Stimulated activated naive CD4-positive, alpha-beta T cell treated with Interleukin-2 at 50 U/mL for 16 hours (primary cell): ENCODE results near the gene GAREM1.
"Not testable (repeated sequence)": the region's sequence is repeated elsewhere in the genome, so short reads cannot be mapped to it uniquely, and the experiment has no call there.

ENCODE experiments used
- DNase-seq: peaks from one replicate; lab custom pipeline; 2025; lab: John Stamatoyannopoulos, UW

The GAREM1 gene

DNA sequence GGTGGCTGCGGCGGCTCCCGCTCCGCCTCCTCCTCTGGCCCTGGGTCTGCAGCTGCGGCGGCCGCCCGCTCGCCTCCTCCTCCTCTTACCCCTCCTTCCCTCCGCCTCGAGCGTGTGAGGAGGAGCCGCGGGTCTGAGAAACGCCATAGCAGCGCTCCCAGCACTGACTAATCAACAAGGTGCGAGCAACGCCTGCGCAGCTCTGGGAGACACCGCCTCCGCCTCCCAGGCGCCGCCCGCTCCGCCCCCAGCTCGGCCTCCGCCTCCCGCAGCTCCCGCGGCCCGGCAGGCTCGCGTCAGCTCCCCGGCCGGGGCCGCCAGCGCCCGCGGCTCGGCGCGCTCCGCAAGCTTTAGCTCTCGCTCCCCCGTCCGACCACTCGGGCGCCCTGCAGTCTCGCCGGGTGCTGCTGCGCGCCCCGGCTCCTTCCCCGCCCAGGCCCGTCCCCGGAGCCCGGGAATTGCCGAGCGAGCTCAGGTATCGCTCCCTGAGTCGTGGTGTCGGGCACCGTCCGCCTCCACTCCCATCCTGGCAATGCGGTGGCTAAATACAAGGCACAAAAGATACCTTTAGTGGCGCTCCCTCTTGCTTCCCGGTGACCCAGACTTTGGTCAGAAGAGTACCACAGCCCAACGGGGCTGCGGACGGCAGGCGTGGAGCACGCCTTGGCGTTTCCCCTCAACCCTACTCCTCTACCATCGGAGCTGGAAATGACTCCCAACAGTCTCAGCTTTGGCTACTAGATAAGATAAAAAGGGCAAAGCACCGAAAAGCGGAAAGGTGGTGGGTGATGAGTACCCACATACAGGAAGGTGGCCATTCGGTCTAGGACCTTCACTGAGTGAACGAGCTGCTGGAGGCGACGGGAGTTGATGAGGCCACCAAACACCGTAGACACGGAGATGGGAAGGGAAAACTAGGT lies at the start of gene GAREM1:
TSS of gene GAREM1 (minus strand) at position 169 of the 920 bp plus-strand sequence. CDS start 454 bp downstream, outside the sequence.
- peak; percentile 55 for DNase-seq

DNA sequence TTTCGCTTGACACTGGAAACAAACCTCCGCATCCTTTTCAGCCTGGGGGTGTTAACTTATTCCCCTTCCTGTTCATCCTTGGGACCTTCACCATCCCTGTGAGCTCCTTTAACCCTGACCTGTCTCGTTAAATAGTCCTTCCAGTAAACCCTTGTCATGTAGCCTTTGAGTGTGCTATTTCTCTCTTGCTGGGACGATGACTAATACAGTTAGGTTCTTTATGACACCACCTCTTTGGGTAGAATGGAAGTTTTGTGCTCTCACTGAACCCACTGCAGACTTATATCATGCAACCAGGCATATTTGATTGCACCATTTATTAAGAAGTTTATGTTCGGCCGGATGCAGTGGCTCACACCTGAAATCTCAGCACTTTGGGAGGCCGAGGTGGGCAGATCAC lies 40.5 kb upstream of the GAREM1 start:
- no peak for DNase-seq

DNA sequence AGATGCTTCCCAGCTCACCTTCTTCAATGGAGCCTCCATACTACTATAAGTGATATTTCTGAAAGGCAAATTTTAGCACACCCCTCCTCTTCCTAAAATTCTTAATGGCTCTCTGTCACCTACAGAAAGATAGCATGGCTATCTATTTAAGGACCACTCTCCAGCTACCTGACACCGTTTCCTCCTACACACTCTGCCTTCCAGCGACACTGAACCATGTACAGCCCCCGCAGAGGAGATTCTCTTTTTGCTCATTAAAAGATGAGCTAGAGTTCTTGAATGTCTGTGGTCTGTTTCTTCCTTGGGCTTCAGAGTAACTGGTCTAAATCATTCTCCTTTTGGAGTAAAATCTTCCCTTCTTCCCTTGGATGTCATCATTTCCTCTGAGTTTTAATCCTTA lies 38.4 kb upstream of the GAREM1 start:
- DNase-seq, result no peak

DNA sequence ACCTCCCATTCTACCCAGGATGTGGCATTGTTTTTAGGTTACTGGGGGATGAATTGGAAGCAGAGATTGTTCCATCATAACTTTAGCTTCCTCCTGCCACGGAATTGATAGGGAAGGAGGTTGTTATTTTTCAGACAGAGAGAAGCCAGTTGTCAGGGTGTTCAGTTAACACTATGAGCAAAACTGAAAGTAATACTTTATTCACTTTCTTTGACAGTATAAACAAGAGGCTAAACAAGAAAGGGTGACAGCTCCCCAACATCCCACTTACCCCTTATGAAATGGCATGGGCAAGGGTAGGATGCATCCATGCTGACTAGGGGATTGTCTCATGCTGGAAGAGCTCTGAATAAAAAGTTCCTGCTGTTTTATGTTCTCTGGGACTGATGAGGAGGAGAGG lies 36.4 kb upstream of the GAREM1 start:
- no peak for DNase-seq

DNA sequence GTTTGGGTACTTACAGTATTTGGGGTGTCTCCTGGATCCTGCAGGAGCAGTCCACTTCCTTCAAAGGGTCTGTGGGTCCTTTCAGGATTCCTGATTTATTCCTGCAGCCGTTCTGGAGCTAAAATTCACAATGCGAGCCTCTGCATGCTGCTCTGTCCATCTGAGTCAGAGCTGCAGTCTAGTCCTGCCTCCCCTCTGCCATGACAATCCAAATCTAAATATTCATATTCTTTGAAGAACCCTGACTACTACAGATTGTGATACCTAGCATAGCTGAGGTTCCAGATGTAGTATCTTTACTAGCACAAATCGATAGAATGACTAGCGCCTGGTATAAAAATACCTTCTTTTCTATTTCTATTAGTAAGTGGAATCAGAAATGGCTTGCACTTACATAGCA lies 31.3 kb upstream of the GAREM1 start:
- no peak for DNase-seq

DNA sequence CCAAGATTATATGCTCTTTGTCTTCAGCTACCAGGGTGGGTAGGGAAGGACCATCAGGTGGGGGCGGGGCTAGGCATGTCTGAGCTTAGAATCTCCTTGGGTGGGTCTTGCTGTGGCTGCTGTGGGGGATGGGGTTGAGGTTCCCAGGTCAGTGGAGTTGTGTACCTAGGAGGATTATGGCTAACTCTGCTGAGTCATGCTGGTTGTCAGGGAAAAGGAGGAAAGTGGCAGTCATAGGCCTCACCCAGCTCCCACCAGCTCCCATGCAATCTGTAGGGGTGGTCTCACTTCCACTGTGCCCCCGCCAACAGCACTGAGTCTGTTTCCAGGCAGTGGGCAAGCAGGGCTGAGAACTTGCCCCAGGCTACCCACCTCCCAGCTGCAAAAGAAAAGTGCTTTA lies 30.6 kb upstream of the GAREM1 start:
- not testable (repeated sequence) for DNase-seq

DNA sequence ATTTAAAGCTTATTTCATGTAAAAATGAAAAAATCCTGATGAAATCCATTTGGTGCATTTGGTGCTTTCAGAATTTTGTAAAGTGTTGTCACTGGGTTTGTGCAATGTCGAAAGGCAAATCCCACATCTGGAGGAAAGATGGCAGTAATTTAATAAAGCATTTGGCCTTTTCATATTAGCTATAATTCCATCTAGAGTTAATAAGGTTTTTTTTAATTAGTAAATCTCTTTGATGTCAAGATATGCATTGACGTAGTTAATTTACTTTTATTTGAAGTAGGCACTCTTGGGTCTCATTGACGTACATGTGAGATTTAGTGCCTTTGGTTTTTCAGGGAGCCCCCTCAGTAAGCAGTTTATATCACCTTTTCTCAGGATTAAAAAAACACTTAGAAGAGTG lies 12.3 kb upstream of the GAREM1 start:
- DNase-seq, result no peak

DNA sequence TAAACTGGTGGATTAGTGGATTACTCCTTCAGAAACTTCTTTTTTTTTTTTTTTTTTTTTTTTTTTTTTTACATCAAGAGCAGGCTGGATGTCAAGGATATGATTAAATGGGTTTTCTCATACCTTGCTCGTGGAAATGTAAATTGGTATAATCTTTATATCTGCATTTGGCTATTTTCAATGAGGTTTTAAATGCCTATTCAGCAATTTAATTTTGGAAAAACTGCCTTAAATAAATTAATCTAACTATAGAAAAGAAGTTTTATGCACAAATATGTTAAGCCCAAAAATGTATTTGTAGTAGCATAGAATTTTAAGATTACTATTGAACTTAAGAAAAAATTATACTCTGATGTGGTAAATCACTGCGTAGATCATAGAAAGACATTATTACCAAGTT lies 11.4 kb upstream of the GAREM1 start:
- no peak for DNase-seq

DNA sequence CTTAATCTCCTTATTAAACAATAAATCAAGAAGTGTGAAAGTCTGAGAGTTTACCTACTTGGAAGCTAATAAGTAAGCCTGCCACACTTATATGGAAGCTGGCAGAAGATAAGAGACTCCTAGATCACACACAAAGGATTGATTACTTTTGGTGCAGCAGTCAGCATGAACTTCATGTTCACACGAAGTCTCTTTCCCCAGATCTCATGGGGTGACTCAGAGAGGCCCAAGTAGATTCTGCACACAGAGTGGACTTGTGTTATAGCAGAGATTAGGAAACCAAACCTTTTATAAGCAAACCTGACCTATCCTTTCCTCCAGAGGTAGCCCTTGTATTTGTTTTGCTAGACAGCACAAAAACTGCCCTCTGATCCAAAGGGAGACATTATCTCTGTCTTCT lies 9.9 kb upstream of the GAREM1 start:
- DNase-seq, result no peak

DNA sequence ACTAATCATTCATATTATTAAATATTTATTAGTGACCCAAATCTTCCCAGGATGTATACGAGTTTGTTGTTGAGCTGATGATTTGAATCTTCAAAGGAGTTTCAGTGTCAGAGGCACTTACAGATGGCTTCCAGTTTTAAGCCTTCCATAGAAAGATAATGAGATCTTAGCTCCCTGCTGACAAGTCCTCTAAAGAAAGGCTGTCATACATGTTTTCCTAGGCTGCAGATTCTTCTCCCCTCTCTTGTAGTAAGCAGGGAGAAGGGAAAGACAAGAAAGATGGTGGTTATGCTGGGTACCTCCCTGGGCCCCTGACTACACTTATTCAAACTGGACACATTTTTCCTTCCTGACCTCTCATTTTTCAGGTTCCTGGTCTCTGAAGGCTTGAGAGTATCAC lies 8.1 kb upstream of the GAREM1 start:
- no peak for DNase-seq

DNA sequence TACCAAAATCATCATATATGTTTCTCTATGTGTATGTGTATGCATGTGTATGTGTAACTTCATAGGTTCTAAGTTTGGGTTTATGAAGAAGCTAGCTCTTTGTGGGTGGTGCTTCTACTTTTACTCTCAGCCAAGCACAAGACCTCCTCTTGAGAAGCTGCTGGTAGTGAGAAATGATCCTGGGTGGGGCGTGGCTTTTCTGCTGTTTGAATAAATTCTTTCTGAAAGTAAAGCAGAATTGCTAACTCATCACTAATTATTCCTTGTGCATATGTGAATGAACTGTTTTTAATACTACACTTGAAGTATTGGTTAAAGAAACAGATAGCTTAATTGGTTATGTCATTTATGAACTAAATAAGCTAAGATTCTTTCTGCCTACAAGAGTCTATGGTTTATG lies 7.6 kb upstream of the GAREM1 start:
- DNase-seq, result no peak

DNA sequence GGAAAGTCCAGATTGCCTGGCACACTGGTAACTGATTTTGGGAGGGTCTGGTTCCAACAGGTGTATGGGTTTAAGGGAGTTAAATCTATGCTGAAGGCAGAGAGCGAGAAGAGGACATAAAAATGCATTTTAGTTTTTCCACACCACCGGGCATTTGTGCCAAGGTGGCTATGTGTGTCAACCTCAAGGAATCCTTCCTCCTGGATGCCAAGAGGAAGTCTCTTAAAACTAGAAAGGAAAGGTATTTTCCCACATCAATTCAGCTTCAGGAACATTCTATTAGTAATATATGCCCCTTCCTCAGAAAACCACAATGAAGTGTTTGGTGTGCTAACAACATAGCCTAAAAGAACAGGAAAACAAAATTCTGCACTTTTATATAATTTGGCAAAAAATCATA lies 5.4 kb upstream of the GAREM1 start:
- DNase-seq, result no peak

DNA sequence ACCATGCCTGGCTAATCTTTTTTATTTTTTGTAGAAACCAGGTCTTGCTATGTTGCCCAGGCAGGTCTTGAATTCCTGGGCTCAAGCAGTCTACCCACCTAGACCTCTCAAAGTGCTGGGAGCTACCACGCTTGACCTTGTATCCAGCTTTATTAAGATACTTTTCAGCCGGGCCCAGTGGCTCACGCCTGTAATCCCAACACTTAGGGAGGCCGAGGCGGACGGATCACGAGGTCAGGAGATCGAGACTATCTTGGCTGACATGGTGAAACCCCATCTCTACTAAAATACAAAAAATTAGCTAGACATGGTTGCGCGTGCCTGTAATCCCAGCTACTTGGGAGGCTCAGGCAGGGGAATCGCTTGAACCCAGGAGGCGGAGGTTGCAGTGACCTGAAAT lies 4.4 kb upstream of the GAREM1 start:
- not testable (repeated sequence) for DNase-seq

DNA sequence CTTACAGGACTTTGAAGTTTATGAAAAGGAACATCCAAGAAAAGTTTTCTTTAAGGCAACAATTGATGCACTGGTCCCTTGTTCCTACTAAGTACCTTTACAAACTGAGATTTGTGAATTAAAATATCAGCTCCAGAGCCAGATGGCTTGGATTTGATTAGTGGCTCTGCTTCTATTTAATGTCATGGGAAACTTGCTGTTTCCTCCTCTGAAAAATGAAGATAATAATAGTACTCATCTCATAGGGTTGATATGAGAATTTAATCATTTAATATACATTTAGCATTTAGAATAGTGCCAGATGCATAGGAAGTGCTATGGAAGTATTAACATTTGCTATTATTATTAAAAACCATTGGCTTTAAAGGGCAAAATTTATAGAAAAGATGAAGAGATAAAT lies 2.6 kb upstream of the GAREM1 start:
- no peak for DNase-seq

DNA sequence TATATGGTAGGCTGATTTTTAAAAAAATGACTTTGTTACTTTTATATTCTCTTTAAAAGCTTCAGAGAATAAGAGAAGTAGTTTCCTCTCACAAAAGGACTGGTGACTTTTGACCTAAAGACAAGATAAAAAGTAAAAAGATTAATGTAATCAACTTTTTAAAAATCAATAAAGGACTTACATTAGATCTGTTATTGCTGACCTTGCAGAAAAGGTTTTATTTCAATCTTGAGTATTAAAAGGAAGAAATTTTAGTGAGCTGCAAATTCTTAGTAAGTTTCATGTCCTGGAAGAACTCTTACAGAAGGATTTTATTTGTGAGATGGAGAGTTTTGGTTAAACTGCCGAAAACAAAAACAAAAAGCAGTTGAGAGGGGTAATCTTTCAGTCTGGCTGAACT lies 2.2 kb upstream of the GAREM1 start:
- no peak for DNase-seq

DNA sequence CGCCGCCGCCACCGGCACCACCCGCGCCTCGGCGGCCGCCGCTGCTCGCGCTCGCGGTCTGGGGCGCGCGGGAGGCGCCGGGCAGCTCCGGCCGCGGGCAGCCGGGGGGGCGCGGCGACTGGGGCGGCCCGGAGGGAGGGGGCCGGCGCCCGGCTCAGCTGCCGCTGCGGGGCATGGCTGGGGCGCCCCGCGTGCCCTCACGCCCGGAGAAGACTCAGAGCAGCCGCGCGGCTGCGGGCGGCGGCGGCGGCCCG lies 295 bp downstream of the GAREM1 start:
- no peak for DNase-seq

DNA sequence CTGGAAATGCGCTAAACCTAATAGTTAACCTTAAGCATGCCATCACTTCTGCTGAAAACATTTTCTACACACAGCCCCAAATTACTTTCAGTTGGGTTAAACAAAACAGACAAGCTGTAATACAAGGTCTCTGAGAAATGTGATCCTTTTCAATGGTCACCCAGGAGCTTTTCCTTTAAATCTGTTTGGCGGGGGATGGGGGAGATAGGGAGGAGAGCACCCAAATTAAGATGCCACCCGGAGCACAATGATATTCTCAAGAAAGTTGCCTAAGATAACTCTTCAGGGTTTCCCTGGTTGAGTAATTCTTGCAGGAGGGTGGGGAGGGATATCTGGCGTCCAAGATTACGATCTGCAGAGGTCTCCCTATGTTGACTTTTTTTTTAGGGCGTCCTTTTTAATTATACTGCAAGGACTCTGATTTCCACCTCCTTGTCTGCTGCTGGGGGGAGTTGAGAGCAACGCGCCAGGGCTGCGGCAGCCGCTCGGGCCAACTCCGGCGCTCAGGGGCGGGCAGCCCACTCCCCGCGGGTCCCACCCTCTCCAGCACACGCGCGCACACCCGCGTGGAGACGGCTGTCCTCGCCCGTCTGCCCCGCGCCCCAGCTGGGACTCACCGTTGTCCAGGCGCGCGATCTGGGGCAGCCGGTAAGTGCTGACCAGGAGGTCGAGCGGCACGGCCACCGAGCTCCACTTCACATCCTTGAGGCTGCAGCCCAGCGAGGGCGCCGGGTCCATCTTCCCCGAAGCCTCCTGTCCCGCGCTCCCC lies 807 bp downstream of the GAREM1 start:
- no peak for DNase-seq

DNA sequence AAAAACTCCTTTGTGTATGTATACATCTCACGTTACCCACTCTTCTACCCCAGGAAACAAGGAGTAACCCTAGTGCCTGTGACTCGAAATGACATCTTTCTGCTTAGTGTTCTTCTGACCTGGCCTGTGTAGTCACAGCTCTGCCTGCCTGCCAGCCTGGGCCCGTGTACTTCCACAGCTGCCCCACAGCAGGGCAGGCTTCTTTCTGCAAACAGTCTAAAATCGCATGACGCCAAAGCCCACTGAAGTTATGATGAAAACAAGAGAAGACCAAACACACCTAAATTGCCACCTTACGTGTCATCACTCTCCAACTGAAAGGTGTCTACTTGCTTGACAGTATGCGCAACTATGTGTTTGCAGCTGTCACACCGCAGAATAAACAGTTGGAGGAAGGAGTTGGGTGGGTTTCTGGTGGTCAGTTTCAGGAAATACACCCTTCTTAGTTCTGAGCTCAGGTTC lies 1.5 kb downstream of the GAREM1 start:
- no peak for DNase-seq

DNA sequence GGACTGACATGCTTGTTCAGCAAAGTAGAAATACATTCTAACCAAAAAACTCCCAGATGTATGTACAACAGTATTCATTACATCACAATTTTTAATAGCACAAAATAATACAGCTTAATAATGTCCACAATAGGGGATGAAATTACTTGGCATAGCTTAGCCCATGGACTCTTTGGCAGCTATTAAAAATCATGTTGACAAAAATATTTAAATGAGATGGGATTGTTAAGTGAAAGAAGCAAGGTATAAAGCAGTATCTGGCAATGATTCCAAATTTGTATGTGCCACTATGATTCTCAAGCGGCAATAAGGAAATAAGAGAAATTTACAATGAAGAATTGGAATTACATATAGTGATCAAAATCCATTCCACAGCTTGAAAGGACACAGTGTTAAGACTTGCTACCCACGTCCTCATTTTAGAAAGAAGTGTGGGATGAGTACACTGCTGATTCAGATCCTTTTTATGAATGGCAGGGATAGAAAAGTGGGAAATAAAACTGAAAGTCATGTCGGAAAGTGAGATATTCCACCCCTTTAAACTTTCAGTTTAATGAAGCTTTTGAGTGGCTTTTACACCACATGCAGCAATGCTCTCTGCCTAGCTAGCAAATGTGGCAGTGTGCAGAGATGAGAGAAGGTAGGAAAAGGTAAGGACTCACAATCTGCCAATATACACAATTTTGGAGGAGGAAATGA lies 2.4 kb downstream of the GAREM1 start:
- no peak for DNase-seq

DNA sequence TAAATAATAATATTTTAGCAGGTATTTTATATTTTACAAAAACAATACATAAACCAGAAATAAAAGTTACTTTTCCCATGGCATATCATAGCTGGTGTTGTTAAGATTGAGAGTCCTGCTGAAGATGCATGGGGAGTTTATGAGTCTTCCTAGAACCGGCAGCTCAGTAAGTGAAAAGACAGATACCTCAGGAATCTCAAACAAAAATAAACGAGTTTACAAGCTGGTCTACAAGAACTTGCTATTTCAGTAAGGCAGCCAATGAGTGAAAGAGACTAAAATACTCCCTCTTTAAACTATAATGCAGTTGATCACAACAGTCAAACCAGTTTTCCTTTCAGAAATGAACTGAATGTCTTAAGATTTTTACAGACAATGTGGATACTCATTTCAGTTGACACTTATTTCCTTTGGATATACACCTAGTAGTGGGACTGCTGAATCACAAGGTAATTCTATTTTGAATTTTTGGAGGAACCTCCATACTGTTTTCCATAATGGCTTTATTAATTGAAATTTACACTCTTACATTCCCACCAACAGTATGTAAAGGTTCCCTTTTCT lies 8.9 kb downstream of the GAREM1 start:
- no peak for DNase-seq

DNA sequence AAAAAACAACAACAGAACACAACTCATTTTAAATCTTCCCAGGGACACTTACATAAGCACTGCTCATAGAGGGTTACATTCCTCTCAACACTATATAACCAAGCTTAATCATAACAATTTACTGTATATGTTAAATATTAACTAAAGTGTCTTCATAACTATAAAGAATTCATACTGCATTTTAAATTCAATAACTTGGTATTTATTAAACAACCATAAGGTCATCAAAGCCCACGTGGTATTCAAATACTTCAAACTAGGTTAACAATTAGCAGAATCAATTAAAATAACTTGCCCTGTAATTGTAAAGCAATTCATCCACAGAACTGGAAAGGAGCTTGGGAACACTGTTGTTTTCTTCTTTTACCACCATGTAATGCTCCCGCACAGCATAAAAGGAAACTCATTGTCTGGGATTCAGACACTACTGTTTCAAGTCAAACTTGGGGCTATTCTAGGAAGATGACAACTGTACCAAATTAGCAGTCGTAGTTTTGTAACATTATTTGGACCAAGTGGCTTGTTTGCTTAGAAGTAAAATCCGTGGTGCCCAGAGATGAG lies 10.4 kb downstream of the GAREM1 start:
- no peak for DNase-seq
